ENCODE results near the gene SPATA31D3.

Gene SPATA31D3

DNA sequence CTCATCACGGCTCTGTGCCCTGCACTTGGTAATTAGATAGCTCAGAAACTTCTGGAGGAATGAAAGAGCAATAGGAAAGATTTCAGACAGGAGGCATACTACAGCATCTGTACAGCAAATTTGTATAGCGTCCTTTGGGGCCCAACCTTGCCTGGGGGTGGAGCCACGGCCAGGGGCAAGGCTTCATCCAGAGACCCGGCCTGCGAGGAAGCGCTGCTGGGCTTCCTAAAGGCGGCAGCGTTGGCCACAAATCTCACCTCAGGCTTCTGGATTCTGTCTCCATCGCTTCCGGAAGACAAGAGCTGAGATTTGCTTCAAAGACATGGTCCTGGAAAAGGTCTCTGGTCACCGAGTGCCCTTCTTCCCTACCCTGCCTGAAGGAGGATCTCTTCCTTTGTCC is 33.1 kb downstream of the SPATA31D3 start:
- TF ChIP-seq, protein P1, sequence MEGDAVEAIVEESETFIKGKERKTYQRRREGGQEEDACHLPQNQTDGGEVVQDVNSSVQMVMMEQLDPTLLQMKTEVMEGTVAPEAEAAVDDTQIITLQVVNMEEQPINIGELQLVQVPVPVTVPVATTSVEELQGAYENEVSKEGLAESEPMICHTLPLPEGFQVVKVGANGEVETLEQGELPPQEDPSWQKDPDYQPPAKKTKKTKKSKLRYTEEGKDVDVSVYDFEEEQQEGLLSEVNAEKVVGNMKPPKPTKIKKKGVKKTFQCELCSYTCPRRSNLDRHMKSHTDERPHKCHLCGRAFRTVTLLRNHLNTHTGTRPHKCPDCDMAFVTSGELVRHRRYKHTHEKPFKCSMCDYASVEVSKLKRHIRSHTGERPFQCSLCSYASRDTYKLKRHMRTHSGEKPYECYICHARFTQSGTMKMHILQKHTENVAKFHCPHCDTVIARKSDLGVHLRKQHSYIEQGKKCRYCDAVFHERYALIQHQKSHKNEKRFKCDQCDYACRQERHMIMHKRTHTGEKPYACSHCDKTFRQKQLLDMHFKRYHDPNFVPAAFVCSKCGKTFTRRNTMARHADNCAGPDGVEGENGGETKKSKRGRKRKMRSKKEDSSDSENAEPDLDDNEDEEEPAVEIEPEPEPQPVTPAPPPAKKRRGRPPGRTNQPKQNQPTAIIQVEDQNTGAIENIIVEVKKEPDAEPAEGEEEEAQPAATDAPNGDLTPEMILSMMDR (IDR thresholded peaks at IDR 0.05; ENCODE audit: low read depth, low read length, poor library complexity, severe bottlenecking), result no peak
- TF ChIP-seq EZH2phosphoT487 (IDR thresholded peaks at IDR 0.05; ENCODE audit: borderline replicate concordance, low read length), result no peak
- Histone ChIP-seq H3K27me3 (ENCODE audit: control insufficient read depth, low read length) (no peaks in the 10 kb centered on the region), H3K4me3 (ENCODE audit: low read length) (no peak overlapping the region), H3K9me2 (replicated peaks; ENCODE audit: control insufficient read depth, low read length) (no peaks in the 10 kb centered on the region), H3K4me1 (ENCODE audit: control insufficient read depth, low read length) (no peaks in the 10 kb centered on the region), H3K9me3 (ENCODE audit: control insufficient read depth, insufficient read depth, low read length) (no peaks in the 10 kb centered on the region), H4K20me1 (ENCODE audit: control insufficient read depth, insufficient read depth, low read depth, low read length) (no peaks in the 10 kb centered on the region), H3K36me3 (ENCODE audit: control insufficient read depth, low read length) (no peaks in the 10 kb centered on the region), H3K27ac (ENCODE audit: low read depth, low read length) (no peak overlapping the region), H3K79me2 (ENCODE audit: control insufficient read depth, low read length) (no peaks in the 10 kb centered on the region), H3F3A (ENCODE audit: control insufficient read depth, insufficient read depth) (no peaks in the 10 kb centered on the region), H3K4me2 (ENCODE audit: low read length) (no peak overlapping the region)

DNA sequence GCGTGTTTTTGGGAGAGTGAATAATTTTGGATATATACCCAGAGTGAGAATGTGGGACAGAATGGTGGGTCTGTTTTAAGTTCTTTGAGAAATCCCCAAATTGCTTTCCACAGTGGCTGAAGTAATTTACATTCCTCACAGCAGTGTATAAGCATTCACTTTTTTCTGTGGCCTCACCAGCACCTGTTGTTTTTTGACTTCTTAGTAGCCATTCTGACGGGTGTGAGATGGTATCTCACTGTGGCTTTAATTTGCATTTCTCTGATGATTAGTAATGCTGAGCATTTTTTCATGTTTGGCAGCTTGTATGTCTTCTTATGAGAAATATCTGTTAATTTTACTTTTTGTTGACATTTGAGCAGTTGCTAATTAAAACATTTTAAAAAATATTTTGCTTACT is 35.9 kb downstream of the SPATA31D3 start:
- Histone ChIP-seq H3K79me2 (ENCODE audit: control insufficient read depth, low read length) (no peaks in the 10 kb centered on the region), H3K36me3 (ENCODE audit: control insufficient read depth, low read length) (no peaks in the 10 kb centered on the region), H4K20me1 (ENCODE audit: control insufficient read depth, insufficient read depth, low read depth, low read length) (no peaks in the 10 kb centered on the region), H3F3A (ENCODE audit: control insufficient read depth, insufficient read depth) (no peaks in the 10 kb centered on the region), H3K9me3 (ENCODE audit: control insufficient read depth, insufficient read depth, low read length) (no peaks in the 10 kb centered on the region), H3K4me3 (ENCODE audit: low read length) (no peak overlapping the region), H3K4me1 (ENCODE audit: control insufficient read depth, low read length) (no peaks in the 10 kb centered on the region), H3K4me2 (ENCODE audit: low read length) (no peak overlapping the region), H3K9me2 (replicated peaks; ENCODE audit: control insufficient read depth, low read length) (no peaks in the 10 kb centered on the region), H3K27me3 (ENCODE audit: control insufficient read depth, low read length) (no peaks in the 10 kb centered on the region), H3K27ac (ENCODE audit: low read depth, low read length) (no peak overlapping the region)
- TF ChIP-seq, protein P1 (IDR thresholded peaks at IDR 0.05; ENCODE audit: low read depth, low read length, poor library complexity, severe bottlenecking), result no peak
- TF ChIP-seq EZH2phosphoT487 (IDR thresholded peaks at IDR 0.05; ENCODE audit: borderline replicate concordance, low read length), result no peak

DNA sequence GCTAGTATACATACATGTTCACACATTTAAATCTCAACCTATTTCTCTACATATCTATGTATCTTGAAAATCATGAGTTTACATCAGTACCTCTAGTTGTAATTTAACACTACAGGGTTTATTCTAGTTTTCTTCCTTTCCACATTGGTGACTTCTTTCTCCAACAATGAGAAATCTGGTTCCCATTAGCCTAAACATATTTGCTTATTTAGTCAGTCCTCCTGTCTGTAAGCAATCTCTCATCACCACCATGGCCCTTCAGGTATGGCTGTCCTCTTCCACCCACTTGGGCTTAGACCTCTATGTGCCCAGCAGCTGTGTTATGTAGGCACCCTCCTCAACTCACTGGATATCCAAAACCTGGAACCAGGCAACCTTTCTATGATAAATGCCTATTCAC is 37.3 kb downstream of the SPATA31D3 start:
- no peaks in the 10 kb centered on the region for H3K4me1 ChIP-seq (ENCODE audit: control insufficient read depth, low read length)
- H3K36me3 ChIP-seq (ENCODE audit: control insufficient read depth, low read length), result no peaks in the 10 kb centered on the region
- H3K4me3 ChIP-seq (ENCODE audit: low read length), result no peak overlapping the region
- H3K27me3 ChIP-seq (ENCODE audit: control insufficient read depth, low read length), result no peaks in the 10 kb centered on the region
- TF ChIP-seq, protein P1 (IDR thresholded peaks at IDR 0.05; ENCODE audit: low read depth, low read length, poor library complexity, severe bottlenecking), result no peak
- TF ChIP-seq EZH2phosphoT487 (IDR thresholded peaks at IDR 0.05; ENCODE audit: borderline replicate concordance, low read length), result no peak
- H3F3A ChIP-seq (ENCODE audit: control insufficient read depth, insufficient read depth), result no peaks in the 10 kb centered on the region
- no peaks in the 10 kb centered on the region for H3K9me2 ChIP-seq (replicated peaks; ENCODE audit: control insufficient read depth, low read length)
- H3K27ac ChIP-seq (ENCODE audit: low read depth, low read length), result no peak overlapping the region
- H4K20me1 ChIP-seq (ENCODE audit: control insufficient read depth, insufficient read depth, low read depth, low read length), result no peaks in the 10 kb centered on the region
- no peak overlapping the region for H3K4me2 ChIP-seq (ENCODE audit: low read length)
- H3K9me3 ChIP-seq (ENCODE audit: control insufficient read depth, insufficient read depth, low read length), result no peaks in the 10 kb centered on the region
- H3K79me2 ChIP-seq (ENCODE audit: control insufficient read depth, low read length), result no peaks in the 10 kb centered on the region

DNA sequence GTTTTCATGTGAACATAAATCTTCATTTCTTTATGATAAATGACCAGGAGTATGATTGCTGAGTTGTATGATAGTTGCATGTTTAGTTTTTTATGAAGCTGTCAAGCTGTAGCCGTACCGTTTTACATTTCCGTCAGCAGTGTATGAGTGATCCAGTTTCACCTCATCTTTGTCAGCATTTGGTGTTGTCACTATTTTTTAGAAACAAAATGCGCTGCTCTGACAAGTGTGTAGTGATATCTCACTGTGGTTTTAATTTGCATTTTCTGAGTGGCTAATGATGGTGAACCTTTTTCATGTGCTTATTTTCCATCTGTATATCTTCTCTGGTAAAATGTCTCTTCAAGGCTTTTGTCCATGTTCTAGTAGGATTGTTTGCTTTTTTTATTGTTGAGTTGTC is 38.6 kb downstream of the SPATA31D3 start:
- Histone ChIP-seq H3K9me2 (replicated peaks; ENCODE audit: control insufficient read depth, low read length) (no peaks in the 10 kb centered on the region), H3K9me3 (ENCODE audit: control insufficient read depth, insufficient read depth, low read length) (no peaks in the 10 kb centered on the region), H3K36me3 (ENCODE audit: control insufficient read depth, low read length) (no peaks in the 10 kb centered on the region), H3K4me1 (ENCODE audit: control insufficient read depth, low read length) (no peaks in the 10 kb centered on the region), H3K27ac (ENCODE audit: low read depth, low read length) (no peak overlapping the region), H3K4me2 (ENCODE audit: low read length) (no peak overlapping the region), H4K20me1 (ENCODE audit: control insufficient read depth, insufficient read depth, low read depth, low read length) (no peaks in the 10 kb centered on the region), H3F3A (ENCODE audit: control insufficient read depth, insufficient read depth) (no peaks in the 10 kb centered on the region), H3K79me2 (ENCODE audit: control insufficient read depth, low read length) (no peaks in the 10 kb centered on the region), H3K4me3 (ENCODE audit: low read length) (no peak overlapping the region), H3K27me3 (ENCODE audit: control insufficient read depth, low read length) (no peaks in the 10 kb centered on the region)
- no peak for TF ChIP-seq EZH2phosphoT487 (IDR thresholded peaks at IDR 0.05; ENCODE audit: borderline replicate concordance, low read length)
- TF ChIP-seq, protein P1 (IDR thresholded peaks at IDR 0.05; ENCODE audit: low read depth, low read length, poor library complexity, severe bottlenecking), result no peak
